ENCODE results near the gene LRRC74B.
"Not testable (repeated sequence)": the region's sequence is repeated elsewhere in the genome, so short reads cannot be mapped to it uniquely, and the experiment has no call there.

The LRRC74B gene

DNA sequence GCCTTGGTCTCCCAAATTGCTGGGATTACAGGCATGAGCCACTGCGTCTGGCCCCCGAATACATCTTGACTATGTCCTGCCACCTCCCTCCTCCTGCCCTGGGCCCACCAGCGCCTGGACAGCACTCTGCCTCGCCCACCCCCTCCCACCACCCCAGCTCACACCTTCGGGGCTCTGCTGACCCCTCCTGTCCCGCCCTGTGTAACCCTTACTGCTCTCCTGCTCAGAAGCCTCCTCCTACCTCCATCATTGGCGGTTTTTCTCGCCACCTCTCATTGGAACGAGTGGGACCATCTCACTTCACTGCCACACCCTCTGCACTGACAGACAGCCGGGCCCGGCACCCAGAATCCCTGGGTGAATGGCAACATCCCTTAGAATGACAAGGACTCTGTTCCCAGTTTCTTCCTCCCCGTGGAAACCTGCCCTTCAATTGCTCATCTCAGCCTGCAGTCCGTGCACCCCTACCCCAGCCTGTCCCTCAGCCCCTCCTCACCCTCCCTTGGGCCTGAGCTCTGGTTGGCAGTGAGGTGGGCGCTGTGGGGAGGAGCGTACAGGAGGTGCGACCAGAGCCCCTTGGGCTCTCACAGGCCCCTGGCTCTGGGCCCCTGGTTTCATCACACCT, 32.2 kb downstream of the LRRC74B start:
- no peak for DNase-seq

GRCh38 chr22:21078916-21079315, 33.2 kb downstream of the LRRC74B start:
- no peak for DNase-seq

- no peak for DNase-seq
Measured at GRCh38 chr22:21079493-21079892, 33.7 kb downstream of the LRRC74B start.

DNA sequence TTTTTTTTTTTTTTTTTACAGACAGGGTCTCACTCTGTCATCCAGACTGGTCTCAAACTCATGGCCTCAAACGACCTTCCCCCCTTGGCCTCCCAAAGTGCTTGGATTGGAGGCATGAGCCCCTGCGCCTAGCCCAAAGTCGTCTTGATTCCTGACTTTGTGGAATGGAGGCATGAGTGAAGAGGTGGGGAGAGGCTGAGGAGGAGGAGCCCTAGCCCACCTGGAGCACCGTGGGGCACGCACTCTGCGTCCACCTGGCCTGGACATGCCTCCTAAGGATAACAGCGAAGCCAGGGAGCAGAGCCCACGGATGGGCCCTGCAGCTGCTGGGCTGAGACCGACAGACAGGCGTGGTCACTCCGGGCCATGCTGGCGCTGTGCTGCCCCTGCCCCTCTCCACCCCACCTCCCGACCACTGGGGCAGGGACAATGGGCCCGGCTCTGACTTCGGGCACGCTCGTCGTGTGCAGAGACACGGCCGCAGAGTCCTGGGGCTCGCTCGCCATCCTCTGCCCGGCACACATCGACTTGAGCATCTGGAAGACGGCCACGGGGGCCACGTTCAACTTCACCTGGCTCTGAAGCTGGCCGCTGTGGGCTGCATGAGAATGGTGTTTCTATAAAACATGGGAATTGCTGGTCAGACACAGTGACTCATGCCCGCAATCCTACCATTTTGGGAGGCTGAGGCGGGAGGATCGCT, 34.8 kb downstream of the LRRC74B start:
- no peak for DNase-seq

DNA sequence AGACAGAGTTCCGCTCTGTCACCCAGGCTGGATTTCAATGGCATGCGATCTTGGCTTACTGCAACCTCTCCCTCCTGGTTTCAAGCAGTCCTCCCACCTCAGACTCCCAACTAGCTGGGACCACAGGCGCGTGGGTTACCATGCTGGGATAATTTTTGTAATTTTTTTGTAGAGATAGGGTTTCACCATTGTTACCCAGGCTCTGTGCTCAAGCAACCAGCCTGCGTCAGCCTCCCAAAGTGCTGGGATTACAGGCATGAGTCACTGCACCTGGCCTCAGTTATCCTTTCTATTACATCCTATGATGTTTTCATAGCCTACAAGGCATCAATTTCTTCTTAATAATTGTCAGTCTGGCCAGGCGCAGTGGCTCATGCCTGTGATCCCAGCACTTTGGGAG, 36.5 kb downstream of the LRRC74B start:
- DNase-seq: no peak

- no peak for DNase-seq
Measured at GRCh38 chr22:21087119-21087518, 41.4 kb downstream of the LRRC74B start.

GRCh38 chr22:21087926-21088325, 42.2 kb downstream of the LRRC74B start:
- DNase-seq: not testable (repeated sequence)

DNA sequence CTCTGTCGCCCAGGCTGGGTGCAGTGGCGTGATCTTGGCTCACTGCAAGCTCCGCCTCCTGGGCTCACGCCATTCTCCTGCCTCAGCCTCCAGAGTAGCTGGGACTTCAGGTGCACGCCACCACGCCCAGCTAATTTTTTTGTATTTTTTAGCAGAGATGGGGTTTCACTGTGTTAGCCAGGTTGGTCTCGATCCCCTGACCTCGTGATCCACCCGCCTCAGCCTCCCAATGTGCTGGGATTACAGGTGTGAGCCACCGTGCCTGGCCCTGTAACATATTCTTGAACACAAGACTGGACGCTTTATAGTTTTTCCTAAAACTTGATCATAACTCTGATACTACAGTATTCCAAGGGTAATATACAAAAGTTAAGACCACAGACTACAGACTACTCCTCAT, 45.5 kb downstream of the LRRC74B start:
- DNase-seq: not testable (repeated sequence)

GRCh38 chr22:21092797-21093554, 47.2 kb downstream of the LRRC74B start:
- no peak for DNase-seq

GRCh38 chr22:21093555-21094137, 47.9 kb downstream of the LRRC74B start:
- not testable (repeated sequence) for DNase-seq

GRCh38 chr22:21094911-21095772, 49.4 kb downstream of the LRRC74B start:
- no peak for DNase-seq

DNA sequence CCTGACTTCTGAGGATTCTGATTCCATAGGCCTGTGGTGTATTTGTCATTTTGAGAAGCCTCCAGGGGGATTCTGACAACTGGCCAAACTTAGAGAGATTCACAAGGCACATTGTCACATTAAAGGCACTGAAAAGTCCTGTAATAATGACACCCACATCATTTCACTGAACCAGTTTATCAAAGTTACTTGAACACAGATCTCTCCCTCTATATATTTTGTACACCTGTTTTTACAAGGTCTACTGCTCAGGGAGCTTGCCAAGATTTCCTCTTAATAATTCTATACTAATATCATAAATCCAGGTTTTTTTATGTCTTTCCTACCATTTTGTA, 50.0 kb downstream of the LRRC74B start:
- no peak for DNase-seq

DNA sequence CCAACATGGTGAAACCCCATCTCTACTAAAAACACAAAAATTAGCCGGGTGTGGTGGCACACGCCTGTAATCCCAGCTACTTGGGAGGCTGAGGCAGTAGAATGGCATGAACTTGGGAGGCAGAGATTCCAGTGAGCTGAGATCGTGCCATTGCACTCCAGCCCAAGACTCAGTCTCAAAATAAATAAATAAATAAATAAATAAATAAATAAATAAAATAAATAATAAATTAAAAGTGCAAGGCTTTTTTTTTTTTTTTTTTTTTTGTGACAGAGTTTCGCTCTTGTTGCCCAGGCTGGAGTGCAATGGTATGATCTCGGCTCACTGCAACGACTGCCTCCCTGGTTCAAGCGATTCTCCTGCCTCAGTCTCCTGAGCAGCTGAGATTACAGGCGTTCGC, 51.1 kb downstream of the LRRC74B start:
- not testable (repeated sequence) for DNase-seq

- no peak for DNase-seq
Measured at GRCh38 chr22:21098099-21098671, 52.4 kb downstream of the LRRC74B start.

GRCh38 chr22:21099578-21099977, 53.8 kb downstream of the LRRC74B start:
- no peak for DNase-seq

- DNase-seq: no peak
Measured at GRCh38 chr22:21100149-21101032, 54.6 kb downstream of the LRRC74B start.

- DNase-seq: no peak
Measured at GRCh38 chr22:21101877-21102638, 56.3 kb downstream of the LRRC74B start.

DNA sequence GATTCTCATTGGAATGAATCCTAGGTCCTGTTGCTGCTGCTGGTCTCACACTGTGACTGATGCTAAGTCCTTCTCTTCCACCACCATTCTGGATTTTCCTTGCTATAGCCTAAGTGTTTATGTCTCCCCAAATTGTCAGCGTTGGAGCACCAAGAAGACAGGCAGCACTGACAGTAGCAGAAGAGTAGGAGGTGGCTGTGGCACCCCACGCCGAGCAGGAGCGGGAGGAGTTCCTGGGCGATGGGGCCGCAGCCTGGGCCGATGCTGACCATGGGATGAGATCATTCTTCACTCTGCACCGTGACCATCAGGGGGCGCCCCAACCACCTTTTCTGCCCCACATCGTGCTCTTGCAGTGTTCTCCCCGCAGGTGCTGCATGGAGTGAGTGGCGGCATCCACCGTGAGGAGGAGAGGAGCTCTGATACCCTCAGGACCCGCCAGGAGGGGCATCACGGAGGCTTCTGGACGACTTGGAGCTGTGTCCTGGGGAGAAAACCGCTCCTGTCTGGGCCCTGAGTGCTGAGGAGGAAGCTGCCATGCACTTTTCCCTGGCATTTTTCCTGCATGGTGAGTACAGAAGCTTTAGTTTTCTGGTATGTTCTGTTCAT, 57.0 kb downstream of the LRRC74B start:
- DNase-seq: peak; percentile 56

- no peak for DNase-seq
Measured at GRCh38 chr22:21103633-21104032, 57.9 kb downstream of the LRRC74B start.

GRCh38 chr22:21104126-21104691, 58.5 kb downstream of the LRRC74B start:
- no peak for DNase-seq

All from left hindlimb (tissue), 1 donor.